Left ventricle myocardium superior (tissue), 1 donor: Measurements from ENCODE around the gene RNF144A. TPM values are rescaled to one million over a fixed set of nuclear protein-coding genes. Genes with fewer than 3 reads are reported as not detected.
"Not testable (repeated sequence)": the region's sequence is repeated elsewhere in the genome, so short reads cannot be mapped to it uniquely, and the experiment has no call there.

ENCODE experiments used
- ATAC-seq: fragments of 200-7000 bp; cut with Tn5 transposase; one replicate; pipeline ENCODE4 v1.9.1; 2020; ENCODE audit warnings: mild to moderate bottlenecking, moderate library complexity
- DNase-seq: peaks from one replicate; pipeline ENCODE4 v3.0.0-alpha.2; 2020
- intact Hi-C: fragments of 100-400 bp; cut with micrococcal nuclease; formaldehyde crosslinking; loops from one replicate; pipeline ENCODE4 v1.11.0; 2022
- long read RNA-seq: library from polyadenylated mRNA; unstranded; transcript quantifications from one replicate; pipeline ENCODE4 v2.0.0, GENCODE V29; 2021
- total RNA-seq: library from RNA; stranded (reverse); fragmentation: NEBNext Ultra II Directional; extraction: Animal tissue kit (Norgen Biotek cat#: 25700); gene quantifications from one replicate; pipeline ENCODE4 v1.2.1, GENCODE V29; 2021
- donor health status: DM: no; HTN: yes; CAD: no; lungs with severe emphysema.

RNF144A gene
- total RNA-seq = 15.6 TPM
- long read RNA-seq, full-length matches to known transcripts = 6 of 17 reads
- long read RNA-seq, partial matches to known transcripts = 1 of 17 reads
- long read RNA-seq, other reads (novel, unspliced or antisense) = 10 of 17 reads

DNA sequence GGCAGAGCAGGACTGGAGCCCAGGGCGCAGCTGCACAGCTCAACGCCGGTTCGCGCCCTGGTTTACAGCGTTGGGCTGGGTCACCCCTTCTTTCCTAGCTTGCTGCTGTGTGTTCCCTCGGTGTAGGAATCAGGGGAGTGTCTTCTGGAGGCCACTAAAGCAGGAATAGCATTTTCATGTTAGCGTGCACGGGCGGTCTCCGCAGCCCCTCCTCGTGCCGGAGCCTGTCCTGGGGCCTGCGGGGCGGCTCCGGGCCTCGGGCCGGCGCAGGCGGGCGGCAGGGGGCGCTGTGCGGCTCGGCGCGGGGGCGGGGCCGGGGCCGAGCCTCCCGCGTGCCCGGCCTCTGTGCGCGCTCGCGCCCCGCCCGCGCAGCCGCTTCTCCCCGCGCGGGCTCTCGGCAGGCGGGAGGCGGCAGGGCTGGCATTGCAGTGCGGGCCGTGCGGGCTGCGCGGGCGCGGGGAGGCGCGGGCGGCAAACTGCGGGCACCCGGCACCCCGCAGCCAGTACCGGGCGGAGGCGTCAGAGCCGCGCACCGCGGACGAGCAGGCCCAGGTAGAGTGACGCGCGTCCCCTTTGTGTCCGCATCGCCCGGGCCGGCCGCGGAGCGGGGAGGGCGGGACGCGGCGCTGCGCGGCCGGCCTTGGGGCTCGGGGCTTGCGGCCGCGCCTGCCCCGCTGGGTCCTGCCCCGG lies at the start of gene RNF144A:
Gene RNF144A (plus strand): TSS at position 342 of the 690 bp plus-strand sequence. CDS start 79,515 bp downstream, outside the sequence.
- DNase-seq (peak; percentile 86), ATAC-seq (peak; percentile 87)
- intact Hi-C loops = no loop called here

GRCh38 chr2:6872394-6872793 lies 44.8 kb upstream of the RNF144A start:
- ATAC-seq = no peak

GRCh38 chr2:6874032-6874431 lies 43.2 kb upstream of the RNF144A start:
- DNase-seq = no peak
- no peak for ATAC-seq
- intact Hi-C loops = no loop called here

More at GRCh38 chr2:6872394-6872793, 44.8 kb upstream of the RNF144A start:
- DNase-seq = no peak
- intact Hi-C loops = no loop called here

DNA sequence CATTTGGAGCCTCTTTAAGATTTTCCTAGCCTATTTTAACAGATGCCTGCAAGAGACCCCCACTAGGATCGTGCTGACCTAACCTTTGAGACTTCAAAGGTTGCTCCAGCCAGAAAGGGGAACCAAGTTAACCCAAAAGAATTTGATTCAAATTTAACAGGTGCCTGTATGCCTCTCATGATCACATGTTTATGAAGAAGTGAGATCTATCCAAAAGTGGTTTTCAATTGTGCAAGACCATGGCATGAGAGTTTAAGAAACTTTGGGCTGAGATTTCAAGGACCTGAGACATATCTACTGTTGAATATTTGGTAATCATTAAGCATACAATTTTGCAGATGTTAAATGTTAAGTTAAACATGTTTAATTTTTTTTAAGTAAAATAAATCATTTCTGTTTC lies 40.9 kb upstream of the RNF144A start:
- DNase-seq (no peak), ATAC-seq (no peak)
- intact Hi-C loops = no loop called here

DNA sequence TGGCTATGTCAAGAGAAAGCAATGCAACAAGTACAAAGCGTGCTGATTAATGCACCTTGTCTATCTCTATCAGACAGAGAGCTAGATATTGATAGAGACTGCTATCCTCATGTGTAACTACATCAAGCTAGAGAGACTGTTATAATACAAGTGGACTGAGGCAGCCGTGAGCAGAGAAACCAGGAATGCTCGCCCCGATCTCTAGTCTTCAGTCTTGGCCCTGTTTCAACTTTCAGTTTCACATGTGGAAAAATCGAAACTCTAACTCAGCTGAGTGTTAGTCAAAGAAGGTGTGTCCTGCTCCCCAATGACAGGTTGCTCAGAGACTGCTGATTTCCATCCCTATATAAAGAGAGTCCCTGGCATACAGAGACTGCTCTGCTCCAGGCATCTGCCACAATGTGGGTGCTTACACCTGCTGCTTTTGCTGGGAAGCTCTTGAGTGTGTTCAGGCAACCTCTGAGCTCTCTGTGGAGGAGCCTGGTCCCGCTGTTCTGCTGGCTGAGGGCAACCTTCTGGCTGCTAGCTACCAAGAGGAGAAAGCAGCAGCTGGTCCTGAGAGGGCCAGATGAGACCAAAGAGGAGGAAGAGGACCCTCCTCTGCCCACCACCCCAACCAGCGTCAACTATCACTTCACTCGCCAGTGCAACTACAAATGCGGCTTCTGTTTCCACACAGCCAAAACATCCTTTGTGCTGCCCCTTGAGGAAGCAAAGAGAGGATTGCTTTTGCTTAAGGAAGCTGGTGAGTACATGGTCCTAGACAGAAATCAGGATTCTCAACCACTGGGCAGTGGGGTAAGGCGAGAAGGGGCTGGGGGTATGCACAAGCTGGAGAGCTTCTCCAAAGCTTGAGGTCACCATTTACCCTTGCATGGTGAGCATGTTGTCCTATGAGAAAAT lies 39.6 kb upstream of the RNF144A start, which contains the start of gene RSAD2:
Gene RSAD2 (plus strand): TSS at position 376 of the 903 bp plus-strand sequence. CDS start 24 bp downstream, at position 400.
- peak; percentile 83 for ATAC-seq
- intact Hi-C loops = no loop called here
- DNase-seq = peak; percentile 25

DNA sequence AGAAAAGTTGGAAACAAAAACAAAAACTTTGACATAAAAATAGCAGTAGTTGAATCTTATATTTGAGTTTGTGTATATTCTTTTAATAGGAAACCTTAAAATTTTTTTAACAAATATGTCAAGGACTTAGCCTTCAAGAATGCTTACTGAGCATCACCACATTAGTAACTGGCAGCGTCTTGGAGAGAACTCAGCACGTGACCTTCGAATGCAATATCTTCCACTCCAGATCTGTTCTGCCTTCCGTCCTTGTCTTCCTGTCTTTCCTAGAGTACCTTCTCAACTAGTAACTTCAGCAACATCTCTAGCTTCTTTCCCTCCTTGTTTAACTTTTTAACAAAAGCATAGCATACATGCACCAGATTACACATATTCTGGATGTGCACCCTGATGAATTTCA lies 38.7 kb upstream of the RNF144A start:
- intact Hi-C loops = no loop called here
- DNase-seq (no peak), ATAC-seq (no peak)

GRCh38 chr2:6879011-6879410 lies 38.2 kb upstream of the RNF144A start:
- DNase-seq (no peak), ATAC-seq (no peak)
- intact Hi-C loops = no loop called here

DNA sequence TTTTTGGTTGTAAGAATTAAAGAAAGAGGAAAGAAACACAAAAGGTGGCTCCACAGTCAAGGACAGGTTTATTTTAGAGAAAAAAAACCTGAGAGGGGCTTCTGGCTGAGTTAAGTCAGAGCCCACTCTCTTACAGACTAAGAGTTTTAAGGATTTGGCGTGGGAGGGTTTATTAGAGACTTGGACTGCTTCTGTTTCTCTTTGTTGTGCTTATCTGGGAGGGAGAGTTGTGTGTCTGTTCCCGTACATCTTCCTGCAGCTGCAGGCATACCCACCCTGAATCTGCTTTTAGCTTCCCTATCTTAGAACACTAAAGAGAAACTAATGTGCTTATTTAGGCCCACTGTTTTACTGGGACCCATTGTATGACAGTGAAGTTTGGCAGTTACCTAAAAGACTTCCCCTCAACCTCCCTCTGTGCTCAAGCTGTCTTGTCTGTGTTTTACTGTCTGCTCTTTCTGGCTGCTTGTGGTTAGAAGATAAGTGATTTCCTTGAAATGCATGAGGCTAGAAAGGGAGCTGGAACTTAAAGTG lies 36.9 kb upstream of the RNF144A start:
- ATAC-seq (no peak), DNase-seq (no peak)
- intact Hi-C loops = no loop called here

- DNase-seq = no peak
- no peak for ATAC-seq
- intact Hi-C loops = no loop called here
These were observed 36.2 kb upstream of the RNF144A start for GRCh38 chr2:6881046-6881445.

GRCh38 chr2:6881516-6881915 lies 35.7 kb upstream of the RNF144A start:
- DNase-seq = no peak
- no peak for ATAC-seq
- intact Hi-C loops = no loop called here

- ATAC-seq = peak; percentile 69
- intact Hi-C loops = no loop called here
- DNase-seq = peak; percentile 31
These were observed 33.6 kb upstream of the RNF144A start for GRCh38 chr2:6883448-6884122.

- ATAC-seq (no peak), DNase-seq (no peak)
- intact Hi-C loops = no loop called here
These were observed 31.7 kb upstream of the RNF144A start for GRCh38 chr2:6885551-6885950.

DNA sequence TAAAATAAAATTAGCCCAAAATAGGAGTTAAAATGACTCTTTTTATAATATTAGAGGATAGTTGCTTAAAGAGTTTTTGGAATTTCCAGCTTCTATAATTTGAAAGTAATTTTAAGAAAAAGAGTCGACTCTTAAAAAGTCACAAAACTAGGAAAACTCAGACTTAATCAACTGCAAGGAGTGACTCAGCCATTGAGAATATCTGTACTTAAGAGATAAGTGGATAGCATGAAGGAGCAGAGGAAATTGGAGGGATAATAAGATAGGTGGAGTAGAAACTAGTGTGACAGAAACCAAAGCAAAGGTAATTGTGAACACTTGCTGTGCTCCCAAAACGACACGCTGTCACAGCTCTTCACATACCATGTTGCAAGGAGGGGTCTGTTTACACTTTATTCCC lies 31.2 kb upstream of the RNF144A start:
- ATAC-seq (no peak), DNase-seq (no peak)
- intact Hi-C loops = no loop called here

- ATAC-seq = no peak
- no peak for DNase-seq
- intact Hi-C loops = no loop called here
These were observed 29.4 kb upstream of the RNF144A start for GRCh38 chr2:6887751-6888192.

- DNase-seq (no peak), ATAC-seq (no peak)
- intact Hi-C loops = no loop called here
These were observed 28.5 kb upstream of the RNF144A start for GRCh38 chr2:6888724-6889123.

GRCh38 chr2:6893876-6894482 lies 23.2 kb upstream of the RNF144A start:
- intact Hi-C loops = no loop called here
- DNase-seq (no peak), ATAC-seq (no peak)

- intact Hi-C loops = loop anchor here (5.0 kb wide), 1 partner anchor 145 kb away; no protein-coding TSS in a partner anchor
- DNase-seq = no peak
- peak; percentile 32 for ATAC-seq
These were observed 20.1 kb upstream of the RNF144A start for GRCh38 chr2:6896930-6897759.

DNA sequence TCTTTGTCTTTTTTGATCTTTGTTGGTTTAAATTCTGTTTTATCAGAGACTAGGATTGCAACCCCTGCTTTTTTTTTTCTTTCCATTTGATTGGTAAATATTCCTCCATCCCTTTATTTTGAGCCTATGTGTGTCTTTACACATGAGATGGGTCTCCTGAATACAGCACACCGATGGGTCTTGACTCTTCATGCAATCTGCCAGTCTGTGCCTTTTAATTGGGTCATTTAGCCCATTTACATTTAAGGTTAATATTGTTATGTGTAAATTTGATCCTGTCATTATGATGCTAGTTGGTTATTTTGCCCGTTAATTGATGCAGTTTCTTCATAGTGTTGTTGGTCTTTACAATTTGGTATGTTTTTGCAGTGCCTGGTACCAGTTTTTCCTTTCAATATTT lies 14.6 kb upstream of the RNF144A start:
- ATAC-seq, DNase-seq, intact Hi-C loops: not testable (repeated sequence)
